ENCODE data around the gene PACRG. TPM values are rescaled to one million over a fixed set of nuclear protein-coding genes. Genes with fewer than 3 reads are reported as not detected.

PACRG gene
- total and polyA plus RNA-seq, 2 of the 13 experiments (the other 11 are each of a cell fraction or from before 2014, with no cell fraction given), result 0.13 TPM; not detected in 1

DNA sequence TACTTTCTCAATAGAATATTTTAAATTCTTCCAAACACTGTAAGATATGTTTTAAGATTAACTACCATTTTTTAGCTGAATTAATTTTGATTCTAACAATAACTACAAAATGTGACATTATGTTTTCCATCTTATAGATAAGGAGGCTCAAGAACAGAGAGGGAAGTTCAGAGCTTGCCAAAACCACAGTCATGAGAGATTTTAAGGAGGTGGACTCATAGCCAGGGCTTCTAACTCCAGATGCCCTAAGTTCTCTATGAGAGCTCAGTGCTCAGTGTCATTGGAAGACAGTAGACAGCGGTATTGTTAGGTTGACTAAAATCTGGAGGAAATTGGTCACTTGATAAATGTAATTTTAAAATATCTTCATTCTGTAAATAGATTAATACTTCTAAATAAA is 144.2 kb downstream of the PACRG start (continued):
- TF ChIP-seq NONO (IDR thresholded peaks at IDR 0.05), result no peak
- no peak for TF ChIP-seq NONO (CRISPR knock-in tag; conservative IDR thresholded peaks at IDR 0.05)
- TF ChIP-seq, protein P1, sequence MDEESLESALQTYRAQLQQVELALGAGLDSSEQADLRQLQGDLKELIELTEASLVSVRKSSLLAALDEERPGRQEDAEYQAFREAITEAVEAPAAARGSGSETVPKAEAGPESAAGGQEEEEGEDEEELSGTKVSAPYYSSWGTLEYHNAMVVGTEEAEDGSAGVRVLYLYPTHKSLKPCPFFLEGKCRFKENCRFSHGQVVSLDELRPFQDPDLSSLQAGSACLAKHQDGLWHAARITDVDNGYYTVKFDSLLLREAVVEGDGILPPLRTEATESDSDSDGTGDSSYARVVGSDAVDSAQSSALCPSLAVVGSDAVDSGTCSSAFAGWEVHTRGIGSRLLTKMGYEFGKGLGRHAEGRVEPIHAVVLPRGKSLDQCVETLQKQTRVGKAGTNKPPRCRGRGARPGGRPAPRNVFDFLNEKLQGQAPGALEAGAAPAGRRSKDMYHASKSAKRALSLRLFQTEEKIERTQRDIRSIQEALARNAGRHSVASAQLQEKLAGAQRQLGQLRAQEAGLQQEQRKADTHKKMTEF (CRISPR knock-in tag; IDR thresholded peaks at IDR 0.05), result no peak
- no peak for TF ChIP-seq NFYC (CRISPR knock-in tag; IDR thresholded peaks at IDR 0.05)

DNA sequence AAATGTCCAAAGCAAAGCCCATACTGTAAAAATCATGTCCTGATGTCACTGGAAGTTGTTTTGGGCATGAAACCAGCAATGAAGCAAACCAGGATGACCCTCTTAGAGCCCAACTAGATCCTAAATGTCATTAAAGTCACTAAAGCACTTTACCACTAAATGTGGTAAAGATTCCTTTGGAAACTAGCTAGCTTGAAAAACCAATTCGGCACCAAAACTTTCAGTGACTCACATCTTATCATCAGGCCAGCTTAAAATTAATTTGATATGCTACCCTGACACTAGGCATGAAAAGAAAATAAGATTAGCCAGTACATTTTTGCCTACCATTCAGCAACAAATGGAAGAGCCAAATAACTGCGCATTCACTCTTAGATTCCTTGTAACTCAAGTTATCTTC is 145.8 kb downstream of the PACRG start:
- ATAC-seq, result no peak
- BruUV-seq (replicated peaks), result no TSS peak

More for the DNA sequence above, 145.8 kb downstream of the PACRG start:
- no peak overlapping the region for H2AFZ ChIP-seq (ENCODE audit: low read length)
- DNase-seq (ENCODE audit: low spot score), result no peak
- no peak overlapping the region for H3K4me2 ChIP-seq (ENCODE audit: low read depth, low read length)
- ChIA-PET CTCF (ENCODE audit: low intra/inter-chr PET ratio, low total read pairs) (no interaction called here), POLR2A (no interaction called here)
- no peak for FAIRE-seq
- no peak overlapping the region for H3K4me3 ChIP-seq (replicated peaks in 1 of 3; ENCODE audit: insufficient read depth in 1 of 3, low read depth in 2 of 3, low read length in 3 of 3)
- intact Hi-C loops (cut with micrococcal nuclease; ENCODE audit: unreplicated experiment) (no loop called here), in situ Hi-C loops (cut with HindIII; ENCODE audit: extremely low pct_ligation_motif_present, low pct_unique_long_range_greater_than_20kb) (no loop called here)
- TF ChIP-seq ZBTB21 (CRISPR knock-in tag; IDR thresholded peaks at IDR 0.05), result no peak
- TF ChIP-seq ELF3 (CRISPR knock-in tag; IDR thresholded peaks at IDR 0.05), result no peak
- no peak for TF ChIP-seq RBM39 (IDR thresholded peaks at IDR 0.05; ENCODE audit: low read depth, low read length, poor library complexity, severe bottlenecking)
- TF ChIP-seq GFI1 (CRISPR knock-in tag; IDR thresholded peaks at IDR 0.05; ENCODE audit: borderline replicate concordance), result no peak
- no peak for TF ChIP-seq MED8 (CRISPR knock-in tag; IDR thresholded peaks at IDR 0.05; ENCODE audit: insufficient replicate concordance)
- TF ChIP-seq CBFB (CRISPR knock-in tag; IDR thresholded peaks at IDR 0.05), result no peak
- TF ChIP-seq, protein P2, sequence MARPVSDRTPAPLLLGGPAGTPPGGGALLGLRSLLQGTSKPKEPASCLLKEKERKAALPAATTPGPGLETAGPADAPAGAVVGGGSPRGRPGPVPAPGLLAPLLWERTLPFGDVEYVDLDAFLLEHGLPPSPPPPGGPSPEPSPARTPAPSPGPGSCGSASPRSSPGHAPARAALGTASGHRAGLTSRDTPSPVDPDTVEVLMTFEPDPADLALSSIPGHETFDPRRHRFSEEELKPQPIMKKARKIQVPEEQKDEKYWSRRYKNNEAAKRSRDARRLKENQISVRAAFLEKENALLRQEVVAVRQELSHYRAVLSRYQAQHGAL (CRISPR knock-in tag; IDR thresholded peaks at IDR 0.05; ENCODE audit: not compliant biosample characterization), result no peak
- TF ChIP-seq, protein P3, sequence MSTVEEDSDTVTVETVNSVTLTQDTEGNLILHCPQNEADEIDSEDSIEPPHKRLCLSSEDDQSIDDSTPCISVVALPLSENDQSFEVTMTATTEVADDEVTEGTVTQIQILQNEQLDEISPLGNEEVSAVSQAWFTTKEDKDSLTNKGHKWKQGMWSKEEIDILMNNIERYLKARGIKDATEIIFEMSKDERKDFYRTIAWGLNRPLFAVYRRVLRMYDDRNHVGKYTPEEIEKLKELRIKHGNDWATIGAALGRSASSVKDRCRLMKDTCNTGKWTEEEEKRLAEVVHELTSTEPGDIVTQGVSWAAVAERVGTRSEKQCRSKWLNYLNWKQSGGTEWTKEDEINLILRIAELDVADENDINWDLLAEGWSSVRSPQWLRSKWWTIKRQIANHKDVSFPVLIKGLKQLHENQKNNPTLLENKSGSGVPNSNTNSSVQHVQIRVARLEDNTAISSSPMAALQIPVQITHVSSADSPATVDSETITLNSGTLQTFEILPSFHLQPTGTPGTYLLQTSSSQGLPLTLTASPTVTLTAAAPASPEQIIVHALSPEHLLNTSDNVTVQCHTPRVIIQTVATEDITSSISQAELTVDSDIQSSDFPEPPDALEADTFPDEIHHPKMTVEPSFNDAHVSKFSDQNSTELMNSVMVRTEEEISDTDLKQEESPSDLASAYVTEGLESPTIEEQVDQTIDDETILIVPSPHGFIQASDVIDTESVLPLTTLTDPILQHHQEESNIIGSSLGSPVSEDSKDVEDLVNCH (CRISPR knock-in tag; IDR thresholded peaks at IDR 0.05), result no peak
- no peak for TF ChIP-seq MIXL1 (CRISPR knock-in tag; IDR thresholded peaks at IDR 0.05)
- TF ChIP-seq ZNF569 (CRISPR knock-in tag; IDR thresholded peaks at IDR 0.05; ENCODE audit: borderline replicate concordance), result no peak
- TF ChIP-seq, protein P4, sequence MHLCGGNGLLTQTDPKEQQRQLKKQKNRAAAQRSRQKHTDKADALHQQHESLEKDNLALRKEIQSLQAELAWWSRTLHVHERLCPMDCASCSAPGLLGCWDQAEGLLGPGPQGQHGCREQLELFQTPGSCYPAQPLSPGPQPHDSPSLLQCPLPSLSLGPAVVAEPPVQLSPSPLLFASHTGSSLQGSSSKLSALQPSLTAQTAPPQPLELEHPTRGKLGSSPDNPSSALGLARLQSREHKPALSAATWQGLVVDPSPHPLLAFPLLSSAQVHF (CRISPR knock-in tag; IDR thresholded peaks at IDR 0.05), result no peak
- TF ChIP-seq DPF2 (CRISPR knock-in tag; IDR thresholded peaks at IDR 0.05; ENCODE audit: borderline replicate concordance, low read depth), result no peak
- TF ChIP-seq JDP2 (CRISPR knock-in tag; IDR thresholded peaks at IDR 0.05; ENCODE audit: borderline replicate concordance), result no peak
- no peak for TF ChIP-seq IRX3 (CRISPR knock-in tag; IDR thresholded peaks at IDR 0.05; ENCODE audit: borderline replicate concordance, low read depth)
- H4K20me1 ChIP-seq (ENCODE audit: insufficient read depth, low read length), result no peaks in the 10 kb centered on the region
- no peak overlapping the region for H3K27ac ChIP-seq (ENCODE audit: extremely low read length, insufficient read depth, low read length)
- H3K27me3 ChIP-seq (ENCODE audit: control insufficient read depth in 1 of 2, insufficient read depth in 2 of 2, low read length in 2 of 2), result no peaks in the 10 kb centered on the region
- H3K9me3 ChIP-seq (ENCODE audit: low read length), result no peaks in the 10 kb centered on the region; the same call in 1 of the 2 replicates
- no peak overlapping the region for H3K9ac ChIP-seq (ENCODE audit: insufficient read depth, low read depth, low read length)
- H3K36me3 ChIP-seq (replicated peaks in 1 of 2; ENCODE audit: control insufficient read depth in 1 of 2, insufficient read depth in 2 of 2, low read length in 2 of 2), result no peaks in the 10 kb centered on the region
- no peaks in the 10 kb centered on the region for H3K4me1 ChIP-seq (ENCODE audit: insufficient read depth, low read length)
- H3K79me2 ChIP-seq (ENCODE audit: insufficient read depth, low read length), result no peaks in the 10 kb centered on the region
- 54% methylated on average over 2 of the region's 2 CpGs for WGBS (ENCODE audit: low lambda C conversion rate)
